GM21390 (cell line): ENCODE data around the gene OR51L1.
"Not testable (repeated sequence)": the region's sequence is repeated elsewhere in the genome, so short reads cannot be mapped to it uniquely, and the experiment has no call there.

Experiments used
- ATAC-seq: cut with Tn5 transposase; IDR thresholded peaks from one replicate; pipeline ENCODE4 v1.9.1; 2021; ENCODE audit not compliant: unreplicated experiment

Gene OR51L1

GRCh38 chr11:4994551-4994950 lies at the start of gene OR51L1:
Gene OR51L1, plus strand, starts transcription at chr11:4994851. Its CDS starts 4,132 bp downstream, at chr11:4998983.
- no peak for ATAC-seq

- no peak for ATAC-seq
Observed at GRCh38 chr11:4947505-4947904, 47.1 kb upstream of the OR51L1 start, which contains the start of gene OR51A4. Gene OR51A4, minus strand, starts transcription at chr11:4947605. Its CDS starts 505 bp downstream, at chr11:4947100.

- ATAC-seq = not testable (repeated sequence)
Observed at GRCh38 chr11:4955613-4956012, 39.0 kb upstream of the OR51L1 start, which contains the start of gene OR51A2. Gene OR51A2, minus strand, starts transcription at chr11:4955713. Its CDS starts 0 bp downstream, at chr11:4955713.

- ATAC-seq = no peak
Observed at GRCh38 chr11:4957396-4957795, 37.3 kb upstream of the OR51L1 start.

GRCh38 chr11:4960877-4961276 lies 33.8 kb upstream of the OR51L1 start:
- no peak for ATAC-seq

GRCh38 chr11:4962816-4963215 lies 31.8 kb upstream of the OR51L1 start:
- no peak for ATAC-seq

- no peak for ATAC-seq
Observed at GRCh38 chr11:4975436-4975835, 19.2 kb upstream of the OR51L1 start.

- ATAC-seq = no peak
Observed at GRCh38 chr11:4979036-4979435, 15.6 kb upstream of the OR51L1 start.

- ATAC-seq = no peak
Observed at GRCh38 chr11:4982678-4983077, 12.0 kb upstream of the OR51L1 start.

GRCh38 chr11:4983841-4984240 lies 10.8 kb upstream of the OR51L1 start:
- ATAC-seq = no peak

- no peak for ATAC-seq
Observed at GRCh38 chr11:4991060-4991459, 3.6 kb upstream of the OR51L1 start.

GRCh38 chr11:5004424-5005274 lies 10.0 kb downstream of the OR51L1 start:
- no peak for ATAC-seq

- no peak for ATAC-seq
Observed at GRCh38 chr11:5007561-5007960, 12.9 kb downstream of the OR51L1 start.

GRCh38 chr11:5011254-5011653 lies 16.6 kb downstream of the OR51L1 start:
- no peak for ATAC-seq

GRCh38 chr11:5013012-5013411 lies 18.4 kb downstream of the OR51L1 start:
- ATAC-seq = no peak

- ATAC-seq = no peak
Observed at GRCh38 chr11:5021996-5022395, 27.3 kb downstream of the OR51L1 start.

- ATAC-seq = no peak
Observed at GRCh38 chr11:5036669-5037068, 42.0 kb downstream of the OR51L1 start.

- ATAC-seq = no peak
Observed at GRCh38 chr11:5037926-5038325, 43.3 kb downstream of the OR51L1 start.

GRCh38 chr11:5038341-5038740 lies 43.7 kb downstream of the OR51L1 start:
- ATAC-seq = no peak

- no peak for ATAC-seq
Observed at GRCh38 chr11:5040876-5041275, 46.2 kb downstream of the OR51L1 start.

- no peak for ATAC-seq
Observed at GRCh38 chr11:5042091-5042490, 47.4 kb downstream of the OR51L1 start.

- ATAC-seq = no peak
Observed at GRCh38 chr11:5043380-5043779, 48.7 kb downstream of the OR51L1 start.

GRCh38 chr11:5046226-5046625 lies 51.6 kb downstream of the OR51L1 start, which contains the start of gene OR52J3:
Gene OR52J3, plus strand, starts transcription at chr11:5046526. Its CDS starts 0 bp downstream, at chr11:5046526.
- ATAC-seq = no peak
